K562 (cell line): Measurements from ENCODE around the gene CTXND1. TPM values are rescaled to one million over a fixed set of nuclear protein-coding genes. Genes with fewer than 3 reads are reported as not detected.
A peak's percentile ranks its signal among the peaks of the same experiment; 100 is the strongest.

Experiments used
- ATAC-seq: fragments of 200-7000 bp; cut with Tn5 transposase; 3 replicates; pipeline ENCODE4 v1.9.1; 2020; ENCODE audit warnings: moderate library complexity
- BruUV-seq: library from RNA; stranded (reverse); fragments of 400-500 nt; replicated peaks from 2 replicates; lab custom pipeline; 2021; lab: Mats Ljungman, UMichigan
- CTCF ChIA-PET: fragments of 300-600 bp; formaldehyde crosslinking; extraction: SDS; loops from one replicate; lab custom pipeline; 2021; ENCODE audit warnings: low intra/inter-chr PET ratio; lab: Yijun Ruan, JAX
- POLR2A ChIA-PET: fragments of 300-600, 350-650 bp; sonication (Branson Sonifier 250); formaldehyde crosslinking; extraction: SDS; loops from one replicate; lab custom pipeline; 2021; ENCODE audit warnings: antibody characterized with exemption, inconsistent platforms; lab: Yijun Ruan, JAX
- DNase-seq, 4 experiments: peaks; one replicate each; pipeline versions ENCODE4 v3.0.0 to v3.0.0-alpha.2; 2011 to 2018; ENCODE audit warnings: low spot score in 3 of 4, mixed read lengths in 3 of 4; ENCODE audit errors: extremely low read depth in 1 of 4
- FAIRE-seq: peaks from 2 replicates; lab custom pipeline; 2011; peaks lifted over from hg19 to GRCh38; lab: Jason Lieb, UNC
- H2AFZ ChIP-seq: 2 replicates; pipeline ENCODE4 v1.6.0; 2011; ENCODE audit warnings: low read depth, low read length, control low read depth, inconsistent platforms
- H3K27ac ChIP-seq: fragments of 200-600 bp; 3 replicates; pipeline ENCODE4 v1.8.0; 2011; ENCODE audit warnings: low read depth, mild to moderate bottlenecking, control low read depth, inconsistent platforms, low read length, moderate library complexity, mixed read lengths; ENCODE audit errors: extremely low read depth
- H3K27me3 ChIP-seq, 2 experiments: fragments of 300-600 bp in 1 of 2; 2 replicates in 1 of 2; 3 replicates in 1 of 2; pipeline versions ENCODE4 v1.6.0 to v1.8.0; 2011; ENCODE audit warnings: inconsistent platforms in 2 of 2, low read length in 2 of 2, mild to moderate bottlenecking in 1 of 2, mixed read lengths in 1 of 2, moderate library complexity in 1 of 2; ENCODE audit not compliant: control insufficient read depth in 2 of 2, insufficient read depth in 2 of 2
- H3K36me3 ChIP-seq: fragments of 300-600 bp; 3 replicates; pipeline ENCODE4 v1.8.0; 2011; ENCODE audit warnings: mild to moderate bottlenecking, low read length, inconsistent platforms; ENCODE audit not compliant: control insufficient read depth, insufficient read depth
- H3K4me1 ChIP-seq, 2 experiments: fragments of 200-600 bp in 1 of 2; replicated peaks in 1 of 2; 2 replicates in 1 of 2; 3 replicates in 1 of 2; pipeline versions ENCODE4 v1.5.1 to v1.8.0; 2011; ENCODE audit warnings: inconsistent platforms in 2 of 2, low read length in 2 of 2, mild to moderate bottlenecking in 1 of 2, mixed read lengths in 1 of 2, moderate library complexity in 1 of 2; ENCODE audit not compliant: control insufficient read depth in 2 of 2, insufficient read depth in 2 of 2
- H3K4me2 ChIP-seq: 2 replicates; pipeline ENCODE4 v1.6.1; 2011; ENCODE audit warnings: low read length, control low read depth, inconsistent platforms, mixed read lengths; ENCODE audit not compliant: insufficient read depth
- H3K4me3 ChIP-seq: fragments of 200-600 bp; sonication (generic), shearing (Covaris generic); 2 replicates; pipeline ENCODE4 v1.5.1; 2016; ENCODE audit warnings: control low read depth, inconsistent platforms
- H3K79me2 ChIP-seq: fragments of 200-600 bp; 3 replicates; pipeline ENCODE4 v1.8.0; 2011; ENCODE audit warnings: low read length, inconsistent platforms; ENCODE audit not compliant: control insufficient read depth, insufficient read depth
- H3K9ac ChIP-seq, 2 experiments: 2 replicates each; pipeline versions ENCODE4 v1.6.0 to v1.6.1; 2011; ENCODE audit warnings: low read depth in 2 of 2, low read length in 2 of 2, control low read depth in 1 of 2, inconsistent platforms in 1 of 2, mild to moderate bottlenecking in 1 of 2, mixed read lengths in 1 of 2; ENCODE audit not compliant: insufficient read depth in 1 of 2
- H3K9me1 ChIP-seq: one replicate; pipeline ENCODE4 v1.6.0; 2011; ENCODE audit warnings: inconsistent platforms, mild to moderate bottlenecking, low read length, moderate library complexity; ENCODE audit not compliant: control insufficient read depth, insufficient read depth
- H3K9me3 ChIP-seq: replicated peaks from 2 replicates; pipeline ENCODE4 v1.5.1; 2011; ENCODE audit warnings: low read depth, low read length, inconsistent platforms; ENCODE audit not compliant: control insufficient read depth, insufficient read depth
- H4K20me1 ChIP-seq: replicated peaks from 2 replicates; pipeline ENCODE4 v1.6.1; 2011; ENCODE audit warnings: low read length, inconsistent platforms, mixed read lengths; ENCODE audit not compliant: control insufficient read depth, insufficient read depth
- BCLAF1 ChIP-seq, 2 experiments: fragments of 450-650 bp in 1 of 2; IDR thresholded peaks; 2 replicates each; pipeline ENCODE4 v1.6.1; 2011 to 2017; ENCODE audit warnings: low read depth in 2 of 2, antibody characterized with exemption in 1 of 2, borderline replicate concordance in 1 of 2, low read length in 1 of 2, mild to moderate bottlenecking in 1 of 2, mixed read lengths in 1 of 2; ENCODE audit not compliant: control insufficient read depth in 1 of 2
- CBFA2T3 ChIP-seq: fragments of 450-650 bp; IDR thresholded peaks from 2 replicates; pipeline ENCODE4 v1.6.1; 2017
- EP400 ChIP-seq: fragments of 450-650 bp; IDR thresholded peaks from 2 replicates; pipeline ENCODE4 v1.6.1; 2017; ENCODE audit warnings: antibody characterized with exemption, mild to moderate bottlenecking, moderate library complexity
- FOXP4 ChIP-seq: sonication (generic); formaldehyde crosslinking; IDR thresholded peaks from 2 replicates; pipeline ENCODE4 v1.8.0; 2022; ENCODE audit warnings: mild to moderate bottlenecking, missing genetic modification reagents, borderline replicate concordance
- MIER1 ChIP-seq: fragments of 450-650 bp; IDR thresholded peaks from 2 replicates; pipeline ENCODE4 v1.6.1; 2016; ENCODE audit warnings: antibody characterized with exemption, mild to moderate bottlenecking, low read depth
- REST ChIP-seq, 2 experiments: fragments of 450-650 bp; formaldehyde crosslinking in 1 of 2; IDR thresholded peaks; 2 replicates each; pipeline versions ENCODE4 v1.4.0 to v1.6.1; 2014 to 2020; ENCODE audit warnings: mild to moderate bottlenecking in 2 of 2, borderline replicate concordance in 1 of 2, low read depth in 1 of 2
- TAL1 ChIP-seq: fragments of 450-650 bp; IDR thresholded peaks from 2 replicates; pipeline ENCODE4 v1.6.1; 2016; ENCODE audit warnings: mild to moderate bottlenecking
- WGBS: fragments of 100-300 bp; shearing (Covaris generic); methylation state at CpG from one replicate; pipeline ENCODE4 v1.1.6; 2016; ENCODE audit warnings: low coverage, mixed read lengths; ENCODE audit not compliant: insufficient coverage; ENCODE audit errors: missing lambda C conversion rate; 5-methylcytosine and 5-hydroxymethylcytosine counted together
- in situ Hi-C: fragments of 300-500 bp; cut with MboI; formaldehyde crosslinking; loops from 4 replicates; pipeline ENCODE4 v1.15.0; 2018; ENCODE audit warnings: inconsistent platforms, mixed read lengths
- intact Hi-C: fragments of 100-400 bp; cut with micrococcal nuclease; formaldehyde crosslinking; loops from 2 replicates; pipeline ENCODE4 v1.14.2; 2022
- polyA plus RNA-seq, 8 experiments: library from polyadenylated mRNA; depleted of rRNA in 4 of 8; stranded (reverse) in 5 of 8; unstranded in 3 of 8; fragments of >200 nt; fragmentation: Nextera tagmentation in 2 of 8; fragmentation: Illumina TruSeq in 1 of 8; extraction: Ambion mirVana in 2 of 8; extraction: Trizol in 1 of 8; gene quantifications; 2 replicates each; pipeline versions ENCODE4 v1.2.1 to v1.2.3, GENCODE V29; 2011 to 2014; ENCODE audit warnings: inconsistent platforms in 1 of 8, missing spikeins in 1 of 8
- total RNA-seq, 7 experiments: library from RNA; depleted of rRNA in 6 of 7; stranded (reverse); fragments of >200 nt in 6 of 7; fragmentation: Illumina TruSeq in 2 of 7; extraction: Trizol in 2 of 7; gene quantifications; 2 replicates each; pipeline versions ENCODE4 v1.2.1 to v1.2.3, GENCODE V29; 2011 to 2021; ENCODE audit warnings: low replicate concordance in 1 of 7

The CTXND1 gene
- total and polyA plus RNA-seq, 9 of the 15 experiments (the other 6 are each of a cell fraction or from before 2014, with no cell fraction given): 0.04 TPM; not detected in 7

GRCh38 chr15:80151576-80151975, 100.4 kb downstream of the CTXND1 start:
- 0% methylated on average over 3 of the region's 3 CpGs for WGBS
- H3K9me3 ChIP-seq: no peaks in the 10 kb centered on the region
- peaks cover 25 to 44% of the 10 kb centered on the region in 2 experiments for H3K4me1 ChIP-seq
- H2AFZ ChIP-seq: peak overlapping the region; percentile 91
- peaks cover 27% of the 10 kb centered on the region for H3K79me2 ChIP-seq
- no peaks in the 10 kb centered on the region for H4K20me1 ChIP-seq
- DNase-seq (peak in 1 of 4 experiments; percentile 57), ATAC-seq (no peak), FAIRE-seq (no peak)
- POLR2A ChIA-PET: interaction anchor here (0.6 to 2.2 kb wide), 4 partner anchors 9 to 165 kb away, joined by 3 to 6 read pairs (median 4); no protein-coding TSS in a partner anchor
- in situ Hi-C loops (loop anchor here (25.0 kb wide), 1 partner anchor 264 kb away; the partner anchor contains the start of gene MTHFS), intact Hi-C loops (loop anchor here (10.0 kb wide), 1 partner anchor 257 kb away; the partner anchor contains the start of gene MTHFS)
- H3K9ac ChIP-seq: peak overlapping the region; percentile 53 to 84; a peak in 3 of 4 replicates
- BruUV-seq: no TSS peak
- CTCF ChIA-PET: no interaction called here
- peak overlapping the region; percentile 47; the same call in 1 of the 2 replicates for H3K4me3 ChIP-seq
- H3K9me1 ChIP-seq: no peaks in the 10 kb centered on the region
- H3K27me3 ChIP-seq: no peaks in the 10 kb centered on the region
- H3K4me2 ChIP-seq: peak overlapping the region; percentile 90
- peaks cover 13% of the 10 kb centered on the region; the same call in 1 of the 3 replicates for H3K36me3 ChIP-seq
- peak overlapping the region; percentile 68; the same call in 2 of the 3 replicates for H3K27ac ChIP-seq
- TF ChIP-seq FOXP4 (CRISPR knock-in tag) (no peak), TAL1 (peak; percentile 30; the same call in 1 of the 2 replicates), CBFA2T3 (peak; percentile 55), EP400 (no peak), MIER1 (peak; percentile 54; the same call in 1 of the 2 replicates), BCLAF1 (IDR thresholded peaks at IDR 0.05; ENCODE audit: borderline replicate concordance in 1 of 2, control insufficient read depth in 1 of 2, low read depth in 2 of 2, low read length in 1 of 2) (0 out of 4 replicates have a peak, but pooled peaks of 1 of the 2 experiments have one; percentile 45), REST (IDR thresholded peaks at IDR 0.05; ENCODE audit: borderline replicate concordance) (no peak), REST (CRISPR knock-in tag; IDR thresholded peaks at IDR 0.05; ENCODE audit: low read depth) (no peak)
